Measurements from ENCODE around the gene IGSF9B. TPM values are rescaled to one million over a fixed set of nuclear protein-coding genes. Genes with fewer than 3 reads are reported as not detected.

The IGSF9B gene
- total and polyA plus RNA-seq, 2 donors from 2014 or later = 0.86 to 10.4 TPM

GRCh38 chr11:133918608-133919260, 38.0 kb downstream of the IGSF9B start:
- no peak overlapping the region for H3K27ac ChIP-seq (ENCODE audit: low read depth in 2 of 2, low read length in 2 of 2)
- no peaks in the 10 kb centered on the region for H3K36me3 ChIP-seq (ENCODE audit: control insufficient read depth in 2 of 3, insufficient read depth in 3 of 3, low read length in 3 of 3)
- no peak overlapping the region for H3K9ac ChIP-seq (ENCODE audit: low read length in 3 of 3)
- H3K27me3 ChIP-seq (ENCODE audit: control insufficient read depth, insufficient read depth, low read length) = no peaks in the 10 kb centered on the region
- no peaks in the 10 kb centered on the region for H3K4me1 ChIP-seq (ENCODE audit: control insufficient read depth in 2 of 3, insufficient read depth in 2 of 3, low read depth in 1 of 3, low read length in 3 of 3)
- intact Hi-C loops (cut with DNase I) = no loop called here
- no peaks in the 10 kb centered on the region for H3K9me3 ChIP-seq (ENCODE audit: control insufficient read depth in 2 of 3, insufficient read depth in 1 of 3, low read length in 3 of 3)
- no peak for TF ChIP-seq CTCF (IDR thresholded peaks at IDR 0.05; ENCODE audit: borderline replicate concordance, extremely low read depth, insufficient read depth)
- FAIRE-seq (no peak), DNase-seq (peak in 3 of 5 donors; percentile 31 to 65 (median 55))
- H3K4me3 ChIP-seq (ENCODE audit: low read length in 3 of 3) = no peak overlapping the region

- no peak for TF ChIP-seq CTCF (IDR thresholded peaks at IDR 0.05; ENCODE audit: borderline replicate concordance, extremely low read depth, insufficient read depth)
- no peaks in the 10 kb centered on the region for H3K9me3 ChIP-seq (ENCODE audit: control insufficient read depth in 2 of 3, insufficient read depth in 1 of 3, low read length in 3 of 3)
- H3K4me3 ChIP-seq (ENCODE audit: low read length in 3 of 3) = no peak overlapping the region
- no peaks in the 10 kb centered on the region for H3K27me3 ChIP-seq (ENCODE audit: control insufficient read depth, insufficient read depth, low read length)
- FAIRE-seq (no peak), DNase-seq (peak; percentile 42 to 75 (median 63))
- H3K36me3 ChIP-seq (ENCODE audit: control insufficient read depth in 2 of 3, insufficient read depth in 3 of 3, low read length in 3 of 3) = no peaks in the 10 kb centered on the region
- no peak overlapping the region for H3K9ac ChIP-seq (ENCODE audit: low read length in 3 of 3)
- H3K4me1 ChIP-seq (ENCODE audit: control insufficient read depth in 2 of 3, insufficient read depth in 2 of 3, low read depth in 1 of 3, low read length in 3 of 3) = no peaks in the 10 kb centered on the region
- intact Hi-C loops (cut with DNase I) = no loop called here
- no peak overlapping the region for H3K27ac ChIP-seq (ENCODE audit: low read depth in 2 of 2, low read length in 2 of 2)
Observed at GRCh38 chr11:133917921-133918607, 38.7 kb downstream of the IGSF9B start.

- Histone ChIP-seq H3K9me3 (ENCODE audit: control insufficient read depth in 2 of 3, insufficient read depth in 1 of 3, low read length in 3 of 3) (no peaks in the 10 kb centered on the region), H3K9ac (ENCODE audit: low read length in 3 of 3) (no peak overlapping the region), H3K27me3 (ENCODE audit: control insufficient read depth, insufficient read depth, low read length) (no peaks in the 10 kb centered on the region), H3K4me3 (ENCODE audit: low read length in 3 of 3) (no peak overlapping the region), H3K4me1 (ENCODE audit: control insufficient read depth in 2 of 3, insufficient read depth in 2 of 3, low read depth in 1 of 3, low read length in 3 of 3) (no peaks in the 10 kb centered on the region), H3K36me3 (ENCODE audit: control insufficient read depth in 2 of 3, insufficient read depth in 3 of 3, low read length in 3 of 3) (no peaks in the 10 kb centered on the region), H3K27ac (ENCODE audit: low read depth in 2 of 2, low read length in 2 of 2) (no peak overlapping the region)
- FAIRE-seq (no peak), DNase-seq (peak in 1 of 5 donors; percentile 37)
- intact Hi-C loops (cut with DNase I) = no loop called here
- no peak for TF ChIP-seq CTCF (IDR thresholded peaks at IDR 0.05; ENCODE audit: borderline replicate concordance, extremely low read depth, insufficient read depth)
Observed at GRCh38 chr11:133916784-133917440, 39.9 kb downstream of the IGSF9B start.

Data from kidney (tissue), 14 donors.